ENCODE measurements around the gene LRRC4C.

LRRC4C gene

GRCh38 chr11:40185793-40186192 lies 1273.7 kb downstream of the LRRC4C start:
- no peak overlapping the region for H3K4me3 ChIP-seq
- TF ChIP-seq, protein P1, sequence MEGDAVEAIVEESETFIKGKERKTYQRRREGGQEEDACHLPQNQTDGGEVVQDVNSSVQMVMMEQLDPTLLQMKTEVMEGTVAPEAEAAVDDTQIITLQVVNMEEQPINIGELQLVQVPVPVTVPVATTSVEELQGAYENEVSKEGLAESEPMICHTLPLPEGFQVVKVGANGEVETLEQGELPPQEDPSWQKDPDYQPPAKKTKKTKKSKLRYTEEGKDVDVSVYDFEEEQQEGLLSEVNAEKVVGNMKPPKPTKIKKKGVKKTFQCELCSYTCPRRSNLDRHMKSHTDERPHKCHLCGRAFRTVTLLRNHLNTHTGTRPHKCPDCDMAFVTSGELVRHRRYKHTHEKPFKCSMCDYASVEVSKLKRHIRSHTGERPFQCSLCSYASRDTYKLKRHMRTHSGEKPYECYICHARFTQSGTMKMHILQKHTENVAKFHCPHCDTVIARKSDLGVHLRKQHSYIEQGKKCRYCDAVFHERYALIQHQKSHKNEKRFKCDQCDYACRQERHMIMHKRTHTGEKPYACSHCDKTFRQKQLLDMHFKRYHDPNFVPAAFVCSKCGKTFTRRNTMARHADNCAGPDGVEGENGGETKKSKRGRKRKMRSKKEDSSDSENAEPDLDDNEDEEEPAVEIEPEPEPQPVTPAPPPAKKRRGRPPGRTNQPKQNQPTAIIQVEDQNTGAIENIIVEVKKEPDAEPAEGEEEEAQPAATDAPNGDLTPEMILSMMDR (IDR thresholded peaks at IDR 0.05): no peak
- no peaks in the 10 kb centered on the region for H3K36me3 ChIP-seq
- H3K27me3 ChIP-seq: no peaks in the 10 kb centered on the region
- no peaks in the 10 kb centered on the region for H3K9me3 ChIP-seq
- no peak overlapping the region for H3K27ac ChIP-seq
- H3K4me1 ChIP-seq: no peaks in the 10 kb centered on the region
- intact Hi-C loops (cut with DNase I; ENCODE audit: low total_unique reads): no loop called here
- DNase-seq: no peak

GRCh38 chr11:40183073-40184064 lies 1276.1 kb downstream of the LRRC4C start:
- no peak overlapping the region for H3K4me3 ChIP-seq
- TF ChIP-seq, protein P1 (IDR thresholded peaks at IDR 0.05): no peak
- no peaks in the 10 kb centered on the region for H3K9me3 ChIP-seq
- no peak overlapping the region for H3K27ac ChIP-seq
- intact Hi-C loops (cut with DNase I; ENCODE audit: low total_unique reads): no loop called here
- H3K4me1 ChIP-seq: no peaks in the 10 kb centered on the region
- H3K27me3 ChIP-seq: no peaks in the 10 kb centered on the region
- DNase-seq: no peak
- no peaks in the 10 kb centered on the region for H3K36me3 ChIP-seq

- intact Hi-C loops (cut with DNase I; ENCODE audit: low total_unique reads): no loop called here
- TF ChIP-seq, protein P1 (IDR thresholded peaks at IDR 0.05): no peak
- no peak overlapping the region for H3K4me3 ChIP-seq
These were observed 1279.9 kb downstream of the LRRC4C start for GRCh38 chr11:40179541-40179940.

DNA sequence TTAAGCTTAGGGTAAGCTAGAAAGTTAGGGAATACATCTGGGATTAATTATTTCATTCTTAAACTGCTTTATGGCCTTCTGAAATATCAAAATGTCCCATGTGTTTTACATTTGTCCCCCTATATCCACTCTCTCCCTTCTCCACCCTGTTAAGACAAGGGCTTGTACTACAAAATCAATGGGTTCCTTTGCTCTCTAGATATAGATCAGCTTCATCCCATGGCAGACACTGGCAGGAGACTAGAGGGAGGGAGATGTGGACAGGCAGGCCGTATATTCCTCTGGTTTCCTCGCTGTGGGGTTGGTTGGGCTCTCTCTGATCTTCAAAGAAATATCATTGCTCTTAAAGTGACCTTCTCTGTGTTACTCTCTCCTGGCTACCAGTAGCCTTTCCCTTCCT lies 1281.0 kb downstream of the LRRC4C start:
- Histone ChIP-seq H3K9me3 (no peaks in the 10 kb centered on the region), H3K27me3 (no peaks in the 10 kb centered on the region), H3K4me1 (no peaks in the 10 kb centered on the region), H3K36me3 (no peaks in the 10 kb centered on the region), H3K27ac (no peak overlapping the region), H3K4me3 (no peak overlapping the region)
- intact Hi-C loops (cut with DNase I; ENCODE audit: low total_unique reads): no loop called here
- DNase-seq: no peak
- TF ChIP-seq, protein P1 (IDR thresholded peaks at IDR 0.05): no peak

More at GRCh38 chr11:40179541-40179940, 1279.9 kb downstream of the LRRC4C start:
- Histone ChIP-seq H3K36me3 (no peaks in the 10 kb centered on the region), H3K27me3 (no peaks in the 10 kb centered on the region), H3K9me3 (no peaks in the 10 kb centered on the region), H3K27ac (no peak overlapping the region), H3K4me1 (no peaks in the 10 kb centered on the region)
- no peak for DNase-seq

DNA sequence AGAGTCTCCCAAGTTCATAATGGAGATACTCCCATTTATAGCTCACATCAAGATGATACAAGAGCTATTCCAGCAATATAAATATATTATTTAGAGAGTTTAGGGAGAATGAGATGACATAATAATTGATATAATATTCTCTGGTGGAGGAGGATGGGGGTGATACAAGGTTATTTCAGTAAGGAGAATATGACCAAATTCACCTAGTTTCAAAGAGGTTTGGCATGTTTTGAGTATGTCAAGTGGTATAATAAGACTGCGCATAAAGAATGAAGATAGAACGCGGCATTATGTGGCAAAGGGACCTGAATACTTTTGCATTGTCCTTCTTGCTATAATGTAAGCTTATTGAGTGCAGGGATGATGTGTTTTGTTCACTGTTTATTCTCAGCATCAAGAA lies 1283.5 kb downstream of the LRRC4C start:
- Histone ChIP-seq H3K27ac (no peak overlapping the region), H3K9me3 (no peaks in the 10 kb centered on the region), H3K4me3 (no peak overlapping the region), H3K27me3 (no peaks in the 10 kb centered on the region), H3K4me1 (no peaks in the 10 kb centered on the region), H3K36me3 (no peaks in the 10 kb centered on the region)
- DNase-seq: no peak
- TF ChIP-seq, protein P1 (IDR thresholded peaks at IDR 0.05): no peak
- intact Hi-C loops (cut with DNase I; ENCODE audit: low total_unique reads): no loop called here

All from tibial artery (tissue), 4 donors.